ENCODE measurements around the gene HES1. TPM values are rescaled to one million over a fixed set of nuclear protein-coding genes. Genes with fewer than 3 reads are reported as not detected.

The HES1 gene
- total RNA-seq, 3 donors from 2014 or later = 6.6 to 110 (median 87.2) TPM

GRCh38 chr3:194098843-194099183 is 37.1 kb upstream of the HES1 start:
- Histone ChIP-seq H3K36me3 (no peaks in the 10 kb centered on the region), H3K4me1 (peaks cover 0 to 17% of the 10 kb centered on the region in 2 donors), H3K27ac (no peak overlapping the region), H3K27me3 (no peaks in the 10 kb centered on the region), H3K4me3 (no peak overlapping the region), H3K9me3 (no peaks in the 10 kb centered on the region)
- TF ChIP-seq POLR2AphosphoS5 (IDR thresholded peaks at IDR 0.05) (no peak), POLR2A (IDR thresholded peaks at IDR 0.05) (no peak)
- TF ChIP-seq, protein P1, sequence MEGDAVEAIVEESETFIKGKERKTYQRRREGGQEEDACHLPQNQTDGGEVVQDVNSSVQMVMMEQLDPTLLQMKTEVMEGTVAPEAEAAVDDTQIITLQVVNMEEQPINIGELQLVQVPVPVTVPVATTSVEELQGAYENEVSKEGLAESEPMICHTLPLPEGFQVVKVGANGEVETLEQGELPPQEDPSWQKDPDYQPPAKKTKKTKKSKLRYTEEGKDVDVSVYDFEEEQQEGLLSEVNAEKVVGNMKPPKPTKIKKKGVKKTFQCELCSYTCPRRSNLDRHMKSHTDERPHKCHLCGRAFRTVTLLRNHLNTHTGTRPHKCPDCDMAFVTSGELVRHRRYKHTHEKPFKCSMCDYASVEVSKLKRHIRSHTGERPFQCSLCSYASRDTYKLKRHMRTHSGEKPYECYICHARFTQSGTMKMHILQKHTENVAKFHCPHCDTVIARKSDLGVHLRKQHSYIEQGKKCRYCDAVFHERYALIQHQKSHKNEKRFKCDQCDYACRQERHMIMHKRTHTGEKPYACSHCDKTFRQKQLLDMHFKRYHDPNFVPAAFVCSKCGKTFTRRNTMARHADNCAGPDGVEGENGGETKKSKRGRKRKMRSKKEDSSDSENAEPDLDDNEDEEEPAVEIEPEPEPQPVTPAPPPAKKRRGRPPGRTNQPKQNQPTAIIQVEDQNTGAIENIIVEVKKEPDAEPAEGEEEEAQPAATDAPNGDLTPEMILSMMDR (IDR thresholded peaks at IDR 0.05) = no peak
- intact Hi-C loops (cut with DNase I; ENCODE audit: low total_unique reads) = no loop called here
- no peak for DNase-seq (ENCODE audit: low spot score in 2 of 2)

DNA sequence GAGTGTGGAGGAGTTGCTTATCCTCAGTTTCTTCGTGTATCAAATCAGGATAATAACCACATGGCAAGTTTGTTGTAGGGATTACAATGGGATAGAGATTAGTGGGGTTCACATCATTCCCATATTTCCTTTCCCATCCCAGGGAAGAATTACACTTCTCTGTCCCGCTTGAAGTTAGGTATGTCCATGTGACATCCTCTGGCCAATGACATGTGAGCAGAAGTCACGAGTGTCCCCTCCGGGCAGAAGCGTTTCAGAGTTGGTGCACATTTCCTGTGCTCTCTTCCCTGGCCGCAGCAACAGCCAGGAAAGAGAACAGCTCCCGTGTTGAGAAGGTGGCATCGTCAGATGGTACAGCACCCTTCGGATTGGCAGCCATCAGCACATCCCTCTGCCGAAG is 36.7 kb upstream of the HES1 start:
- Histone ChIP-seq H3K4me3 (no peak overlapping the region), H3K27ac (no peak overlapping the region), H3K9me3 (no peaks in the 10 kb centered on the region), H3K4me1 (peaks cover 0 to 17% of the 10 kb centered on the region in 2 donors), H3K27me3 (no peaks in the 10 kb centered on the region), H3K36me3 (no peaks in the 10 kb centered on the region)
- DNase-seq (ENCODE audit: low spot score in 2 of 2) = no peak
- TF ChIP-seq, protein P1 (IDR thresholded peaks at IDR 0.05) = no peak
- TF ChIP-seq POLR2A (IDR thresholded peaks at IDR 0.05) = no peak
- intact Hi-C loops (cut with DNase I; ENCODE audit: low total_unique reads) = no loop called here

DNA sequence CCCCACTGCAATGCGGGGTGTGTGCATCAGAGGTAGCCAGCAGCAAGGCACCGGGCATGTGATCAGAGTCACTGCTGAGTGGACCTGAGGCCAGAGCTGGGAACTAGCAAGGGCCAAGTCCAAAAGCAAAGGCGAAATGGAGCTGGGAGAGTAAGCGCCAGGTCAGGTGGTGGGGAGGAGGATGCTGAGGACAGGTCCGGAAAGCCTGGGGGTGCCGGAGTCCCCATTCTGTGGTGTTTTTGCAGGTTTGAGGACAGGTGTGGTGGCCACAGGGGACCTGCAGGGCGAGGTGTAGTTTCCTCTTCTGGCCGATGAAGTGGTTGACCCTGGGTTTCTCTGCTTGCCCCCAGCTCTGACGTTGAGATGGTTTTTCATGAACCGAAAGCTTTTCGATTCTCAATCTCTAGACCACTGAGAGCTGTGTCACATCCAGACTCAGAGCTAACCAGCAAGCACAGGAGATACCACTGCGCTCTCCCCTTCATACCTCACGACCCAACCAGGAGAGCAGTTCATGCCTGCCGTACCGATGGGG is 35.0 kb upstream of the HES1 start:
- Histone ChIP-seq H3K4me1 (peaks cover 0 to 17% of the 10 kb centered on the region in 2 donors), H3K27ac (no peak overlapping the region), H3K4me3 (no peak overlapping the region), H3K27me3 (no peaks in the 10 kb centered on the region), H3K9me3 (no peaks in the 10 kb centered on the region), H3K36me3 (no peaks in the 10 kb centered on the region)
- TF ChIP-seq POLR2AphosphoS5 (IDR thresholded peaks at IDR 0.05) = no peak
- TF ChIP-seq POLR2A (IDR thresholded peaks at IDR 0.05) = no peak
- TF ChIP-seq, protein P1 (IDR thresholded peaks at IDR 0.05) = no peak
- intact Hi-C loops (cut with DNase I; ENCODE audit: low total_unique reads) = no loop called here
- DNase-seq (ENCODE audit: low spot score in 2 of 2) = no peak

- Histone ChIP-seq H3K4me3 (no peak overlapping the region), H3K27me3 (no peaks in the 10 kb centered on the region), H3K9me3 (no peaks in the 10 kb centered on the region), H3K4me1 (peaks cover 0 to 14% of the 10 kb centered on the region in 2 donors), H3K36me3 (no peaks in the 10 kb centered on the region), H3K27ac (no peak overlapping the region)
- TF ChIP-seq POLR2A (IDR thresholded peaks at IDR 0.05) (no peak), POLR2AphosphoS5 (IDR thresholded peaks at IDR 0.05) (no peak)
- TF ChIP-seq, protein P1 (IDR thresholded peaks at IDR 0.05) = no peak
- no peak for DNase-seq (ENCODE audit: low spot score in 2 of 2)
- intact Hi-C loops (cut with DNase I; ENCODE audit: low total_unique reads) = no loop called here
These were observed 34.1 kb upstream of the HES1 start for GRCh38 chr3:194101592-194102432.

- Histone ChIP-seq H3K36me3 (no peaks in the 10 kb centered on the region), H3K9me3 (no peaks in the 10 kb centered on the region), H3K4me3 (no peak overlapping the region), H3K27me3 (no peaks in the 10 kb centered on the region), H3K4me1 (peaks cover 0 to 9% of the 10 kb centered on the region in 2 donors), H3K27ac (no peak overlapping the region)
- intact Hi-C loops (cut with DNase I; ENCODE audit: low total_unique reads) = no loop called here
- TF ChIP-seq POLR2A (IDR thresholded peaks at IDR 0.05) = no peak
- no peak for TF ChIP-seq POLR2AphosphoS5 (IDR thresholded peaks at IDR 0.05)
- TF ChIP-seq, protein P1 (IDR thresholded peaks at IDR 0.05) = no peak
- DNase-seq (ENCODE audit: low spot score in 2 of 2) = no peak
These were observed 33.5 kb upstream of the HES1 start for GRCh38 chr3:194102436-194102835.
